Measurements from ENCODE around the gene EEF1AKMT2. TPM values are rescaled to one million over a fixed set of nuclear protein-coding genes. Genes with fewer than 3 reads are reported as not detected.

The EEF1AKMT2 gene
- polyA plus RNA-seq, 2 of the 4 experiments (the other 2 are of a cell fraction) = 23.5 to 28.1 TPM

GRCh38 chr10:124765256-124765655, 26.4 kb downstream of the EEF1AKMT2 start:
- no peaks in the 10 kb centered on the region for H3K9me3 ChIP-seq
- FAIRE-seq (no peak), DNase-seq (ENCODE audit: low read depth in 1 of 2, low spot score in 1 of 2) (no peak), ATAC-seq (no peak)
- TF ChIP-seq HOXB5 (CRISPR knock-in tag; IDR thresholded peaks at IDR 0.05) (no peak), HOXB13 (CRISPR knock-in tag; IDR thresholded peaks at IDR 0.05; ENCODE audit: low read depth) (no peak), USF2 (IDR thresholded peaks at IDR 0.05) (no peak), JUN (IDR thresholded peaks at IDR 0.05) (no peak), POLR2A (IDR thresholded peaks at IDR 0.05; ENCODE audit: low read length) (no peak), CBX8 (IDR thresholded peaks at IDR 0.05) (no peak), TFCP2L1 (CRISPR knock-in tag; IDR thresholded peaks at IDR 0.05) (no peak), FOSL2 (IDR thresholded peaks at IDR 0.05) (no peak), FOSL2 (CRISPR knock-in tag; IDR thresholded peaks at IDR 0.05) (no peak)
- ChIA-PET POLR2A (no interaction called here), CTCF (interaction anchor here (0.6 kb wide), 1 partner anchor 9 kb away, joined by 3 read pairs; no protein-coding TSS in a partner anchor)
- H3K4me2 ChIP-seq = no peak overlapping the region
- no peak overlapping the region for H3K4me3 ChIP-seq
- WGBS (ENCODE audit: missing lambda C conversion rate) = 88% methylated on average over 2 of the region's 2 CpGs
- H3K27ac ChIP-seq = no peak overlapping the region
- no peaks in the 10 kb centered on the region for H3K4me1 ChIP-seq

GRCh38 chr10:124763267-124763666, 28.4 kb downstream of the EEF1AKMT2 start:
- H3K4me3 ChIP-seq = no peak overlapping the region
- WGBS (ENCODE audit: missing lambda C conversion rate) = 92% methylated on average over 1 of the region's 1 CpG
- FAIRE-seq (no peak), DNase-seq (ENCODE audit: low read depth in 1 of 2, low spot score in 1 of 2) (no peak), ATAC-seq (no peak)
- ChIA-PET CTCF (no interaction called here), POLR2A (no interaction called here)
- no peaks in the 10 kb centered on the region for H3K9me3 ChIP-seq
- no peaks in the 10 kb centered on the region for H3K4me1 ChIP-seq
- no peak for TF ChIP-seq ZFP36 (IDR thresholded peaks at IDR 0.05; ENCODE audit: borderline replicate concordance, partially characterized antibody)
- TF ChIP-seq FOXS1 (CRISPR knock-in tag; IDR thresholded peaks at IDR 0.05) = no peak
- no peak for TF ChIP-seq KDM1A (IDR thresholded peaks at IDR 0.05; ENCODE audit: low read depth)
- no peak for TF ChIP-seq HEYL (CRISPR knock-in tag; IDR thresholded peaks at IDR 0.05)
- TF ChIP-seq BCL3 (IDR thresholded peaks at IDR 0.05) = no peak
- no peak for TF ChIP-seq EP300 (IDR thresholded peaks at IDR 0.05)
- no peak for TF ChIP-seq NFE2L2 (conservative IDR thresholded peaks at IDR 0.05; ENCODE audit: low read length)
- TF ChIP-seq SMC3 (IDR thresholded peaks at IDR 0.05) = no peak
- no peak for TF ChIP-seq BHLHE40 (IDR thresholded peaks at IDR 0.05; ENCODE audit: low read depth, low read length)
- no peak for TF ChIP-seq TP53 (CRISPR knock-in tag; IDR thresholded peaks at IDR 0.05)
- no peak for TF ChIP-seq TFCP2L1 (CRISPR knock-in tag; IDR thresholded peaks at IDR 0.05)
- no peak overlapping the region for H3K27ac ChIP-seq
- no peak overlapping the region for H3K4me2 ChIP-seq

- CTCF ChIA-PET = interaction anchor here (1.4 kb wide), 1 partner anchor 11 kb away, joined by 4 read pairs; no protein-coding TSS in a partner anchor
- FAIRE-seq (no peak), DNase-seq (ENCODE audit: low read depth in 1 of 2, low spot score in 1 of 2) (no peak), ATAC-seq (no peak)
- Histone ChIP-seq H3K4me3 (no peak overlapping the region), H3K27ac (no peak overlapping the region), H3K9me3 (no peaks in the 10 kb centered on the region), H3K4me1 (no peaks in the 10 kb centered on the region), H3K4me2 (no peak overlapping the region)
- POLR2A ChIA-PET = no interaction called here
- WGBS (ENCODE audit: missing lambda C conversion rate) = 85% methylated on average over 5 of the region's 5 CpGs
- TF ChIP-seq HMGXB4 (CRISPR knock-in tag; IDR thresholded peaks at IDR 0.05; ENCODE audit: borderline replicate concordance) (no peak), RFX5 (IDR thresholded peaks at IDR 0.05) (no peak), BCL3 (IDR thresholded peaks at IDR 0.05) (no peak), KDM5A (IDR thresholded peaks at IDR 0.05) (no peak), MAZ (IDR thresholded peaks at IDR 0.05; ENCODE audit: borderline replicate concordance, low read depth, low read length) (no peak), CEBPB (IDR thresholded peaks at IDR 0.05) (no peak), CBX2 (IDR thresholded peaks at IDR 0.05; ENCODE audit: borderline replicate concordance, low read depth) (no peak), SREBF2 (IDR thresholded peaks at IDR 0.05) (no peak), MAFK (IDR thresholded peaks at IDR 0.05; ENCODE audit: partially characterized antibody) (no peak), ZNF302 (CRISPR knock-in tag; IDR thresholded peaks at IDR 0.05) (no peak), ATOH8 (CRISPR knock-in tag; IDR thresholded peaks at IDR 0.05; ENCODE audit: low read depth) (no peak), BHLHE40 (IDR thresholded peaks at IDR 0.05; ENCODE audit: low read depth, low read length) (no peak), JUN (IDR thresholded peaks at IDR 0.05) (no peak), GATA3 (IDR thresholded peaks at IDR 0.05; ENCODE audit: borderline replicate concordance) (no peak), ESRRA (IDR thresholded peaks at IDR 0.05; ENCODE audit: borderline replicate concordance, low read length) (no peak), EP300 (IDR thresholded peaks at IDR 0.05) (no peak), USF2 (IDR thresholded peaks at IDR 0.05) (no peak), FOSL2 (IDR thresholded peaks at IDR 0.05) (no peak), FOSL2 (CRISPR knock-in tag; IDR thresholded peaks at IDR 0.05) (no peak)
Measured at GRCh38 chr10:124762281-124762680, 29.4 kb downstream of the EEF1AKMT2 start.
